A172 (cell line): ENCODE results near the gene CHAT. TPM values are rescaled to one million over a fixed set of nuclear protein-coding genes. Genes with fewer than 3 reads are reported as not detected.
A peak's percentile ranks its signal among the peaks of the same experiment; 100 is the strongest.

Experiments
- DNase-seq: peaks from one replicate; pipeline ENCODE4 v3.0.0-alpha.2; 2015; ENCODE audit warnings: low spot score
- total RNA-seq: library from RNA; depleted of rRNA; stranded (reverse); fragments of >200 nt; shearing (Covaris generic); gene quantifications from 2 replicates; pipeline ENCODE4 v1.2.3, GENCODE V29; 2014

CHAT gene
- total RNA-seq, 1 experiment from 2014 or later: not detected

- DNase-seq: no peak
These were observed 16.2 kb upstream of the CHAT start for GRCh38 chr10:49597426-49598163.

GRCh38 chr10:49598164-49598856 is 15.5 kb upstream of the CHAT start:
- DNase-seq: no peak

GRCh38 chr10:49598986-49599385 is 14.9 kb upstream of the CHAT start:
- DNase-seq: peak; percentile 52

- no peak for DNase-seq
These were observed 14.3 kb upstream of the CHAT start for GRCh38 chr10:49599546-49599945.

GRCh38 chr10:49600046-49600445 is 13.8 kb upstream of the CHAT start:
- DNase-seq: no peak

GRCh38 chr10:49600781-49601400 is 12.9 kb upstream of the CHAT start:
- DNase-seq: no peak

GRCh38 chr10:49601857-49602256 is 12.0 kb upstream of the CHAT start:
- peak; percentile 48 for DNase-seq

- no peak for DNase-seq
These were observed 11.3 kb upstream of the CHAT start for GRCh38 chr10:49602380-49603023.

- DNase-seq: no peak
These were observed 8.5 kb upstream of the CHAT start for GRCh38 chr10:49605216-49605938.

GRCh38 chr10:49605939-49606509 is 7.8 kb upstream of the CHAT start:
- no peak for DNase-seq

- DNase-seq: peak; percentile 73
These were observed 6.8 kb upstream of the CHAT start for GRCh38 chr10:49606981-49607535.

- no peak for DNase-seq
These were observed 5.5 kb upstream of the CHAT start for GRCh38 chr10:49608166-49609005.

- no peak for DNase-seq
These were observed 4.9 kb upstream of the CHAT start for GRCh38 chr10:49609006-49609282.

- DNase-seq: no peak
These were observed 4.3 kb upstream of the CHAT start for GRCh38 chr10:49609283-49610113.

- no peak for DNase-seq
These were observed 3.8 kb upstream of the CHAT start, which contains the start of gene SLC18A3 for GRCh38 chr10:49610114-49610457. TSS of gene SLC18A3 (plus strand) at chr10:49610310. CDS start at chr10:49610741, 431 bp downstream.

- no peak for DNase-seq
These were observed 3.2 kb upstream of the CHAT start for GRCh38 chr10:49610458-49611165.

- no peak for DNase-seq
These were observed 2.5 kb upstream of the CHAT start for GRCh38 chr10:49611166-49611815.

GRCh38 chr10:49611816-49612512 is 1.9 kb upstream of the CHAT start:
- no peak for DNase-seq
